HL-60/S4 treated with retinoic acid at 250 ng/mL for 4 days and 3 days (cell line): ENCODE measurements around the gene GPN3.
"Not testable (repeated sequence)": the region's sequence is repeated elsewhere in the genome, so short reads cannot be mapped to it uniquely, and the experiment has no call there.

Experiments used
- in situ Hi-C: fragments of 300-500 bp; cut with MboI; formaldehyde crosslinking; loops from 2 replicates; pipeline ENCODE4 v1.7.0; 2022; ENCODE audit warnings: low sequenced_read_pairs

The GPN3 gene

DNA sequence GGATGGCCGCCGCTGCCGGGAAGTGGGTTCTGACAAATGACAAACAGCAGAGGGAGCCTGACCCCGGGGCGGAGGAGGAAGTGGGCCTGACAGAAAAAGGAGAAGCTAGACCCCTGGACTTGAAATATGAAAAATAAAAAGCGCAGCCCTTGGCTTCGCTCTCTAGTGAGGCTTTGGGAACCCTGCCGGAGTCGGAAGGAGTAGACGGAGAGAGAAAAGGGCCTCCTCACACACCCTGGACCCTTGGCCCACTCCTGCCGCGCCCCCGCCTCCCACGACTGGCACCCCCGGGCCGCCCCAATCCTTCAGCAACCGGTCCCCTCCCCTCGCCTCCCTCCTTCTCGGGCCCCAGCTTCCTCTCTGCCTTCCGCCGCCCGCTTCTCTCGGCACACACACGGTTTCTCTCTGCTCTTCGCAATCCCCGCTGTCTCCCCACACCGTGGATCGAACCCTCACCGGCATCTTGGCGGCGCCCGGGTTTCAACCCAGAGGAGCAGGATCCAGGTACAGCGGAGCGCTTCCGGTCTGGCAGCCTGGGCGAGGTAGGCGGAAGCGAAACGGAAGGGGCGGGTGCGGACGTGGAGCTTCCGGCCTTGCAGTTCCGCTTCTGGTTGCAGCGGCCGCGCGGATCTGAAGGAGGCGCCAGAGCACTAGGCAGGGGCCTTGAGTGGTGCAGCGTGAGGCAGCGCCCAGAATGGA, 18.1 kb downstream of the GPN3 start, which contains the start of gene ARPC3:
Gene ARPC3, minus strand, starts transcription at position 539 of the 699 bp plus-strand sequence. Its CDS starts 77 bp downstream, at position 462.
- in situ Hi-C loops = loop anchor here (10.0 kb wide), 2 partner anchors 55 to 245 kb away; partner anchors contain the start of genes RAD9B and VPS29

DNA sequence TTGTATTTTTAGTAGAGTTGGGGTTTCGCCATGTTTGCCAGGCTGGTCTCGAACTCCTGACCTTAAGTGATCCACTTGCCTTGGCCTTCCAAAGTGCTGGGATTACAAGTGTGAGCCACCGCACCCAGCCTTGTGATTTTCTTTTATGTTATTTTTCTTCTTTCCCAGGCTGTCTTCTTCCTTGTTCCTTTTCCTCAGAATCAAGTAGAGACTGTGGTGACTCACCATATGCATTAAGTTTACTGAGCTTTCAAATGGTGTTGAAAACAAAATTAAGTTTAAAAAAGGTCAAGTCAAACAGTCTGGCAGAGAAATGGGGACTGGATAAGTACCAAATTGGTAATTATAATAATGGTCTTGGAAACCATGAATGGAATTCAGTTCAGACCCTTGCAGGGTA, 23.6 kb downstream of the GPN3 start:
- in situ Hi-C loops = no loop called here

DNA sequence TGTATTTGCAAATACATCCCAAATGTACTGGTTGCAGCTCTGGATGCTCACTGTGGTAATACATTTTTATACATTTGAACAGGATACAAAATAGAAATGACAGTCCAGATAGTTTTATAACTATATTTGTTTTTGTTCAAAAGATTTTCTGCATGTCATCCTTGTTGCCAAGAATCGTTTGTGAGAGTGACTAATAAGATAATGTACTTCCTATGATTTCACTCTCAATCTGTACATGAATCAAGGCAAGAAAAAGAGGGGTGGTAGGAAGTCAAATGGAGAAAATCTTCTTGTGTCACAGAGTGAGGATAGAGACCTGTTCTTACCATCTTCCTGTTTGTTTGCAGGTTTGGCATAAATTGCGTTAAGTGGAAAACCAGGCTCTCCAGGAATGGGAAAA, 31.8 kb downstream of the GPN3 start:
- in situ Hi-C loops = no loop called here

DNA sequence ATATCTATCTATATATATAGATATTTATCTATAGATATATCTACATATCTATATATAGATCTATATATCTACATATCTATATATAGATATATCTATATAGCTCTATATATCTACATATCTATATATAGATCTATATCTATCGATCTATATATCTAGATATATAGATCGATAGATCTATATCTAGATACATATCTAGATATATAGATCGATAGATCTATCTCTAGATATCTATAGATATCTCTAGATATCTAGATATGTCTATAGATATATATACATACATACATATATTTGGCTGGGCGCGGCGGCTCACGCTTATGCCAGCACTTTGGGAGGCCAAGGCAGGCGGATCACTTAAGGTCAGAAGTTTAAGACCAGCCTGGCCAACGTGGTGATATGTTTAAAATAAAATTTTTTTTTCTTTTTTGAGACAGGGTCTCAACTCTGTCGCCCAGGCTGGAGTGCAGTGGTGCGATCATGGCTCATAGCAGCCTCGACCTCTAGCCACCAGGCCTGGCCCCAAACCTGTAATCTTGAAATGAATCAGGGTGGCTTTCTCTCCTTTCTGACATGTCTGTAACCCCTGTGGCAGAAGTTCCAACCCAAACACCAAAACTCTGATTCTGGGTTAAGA, 36.0 kb downstream of the GPN3 start:
- in situ Hi-C loops = no loop called here

DNA sequence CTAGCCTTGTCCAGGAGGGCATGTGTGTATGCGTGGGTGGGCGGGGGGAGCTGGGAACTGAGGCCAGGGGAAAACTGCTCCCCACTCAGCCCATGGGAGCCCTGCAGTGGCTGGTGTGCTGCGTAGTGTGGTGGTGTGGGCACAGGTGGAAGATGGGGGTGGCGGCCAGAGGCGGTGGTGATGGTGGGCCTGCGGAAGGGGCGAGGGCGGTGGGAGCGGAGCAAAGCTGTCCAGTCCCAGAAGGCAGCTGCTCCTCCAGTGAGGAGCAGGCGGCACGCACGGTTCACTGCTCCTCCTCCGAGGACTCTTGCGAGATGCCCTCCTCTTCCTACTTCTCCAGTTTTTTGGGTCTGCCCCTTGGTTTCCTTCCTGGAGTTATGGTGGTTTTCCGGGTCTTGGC, 38.4 kb downstream of the GPN3 start:
- in situ Hi-C loops = not testable (repeated sequence)

DNA sequence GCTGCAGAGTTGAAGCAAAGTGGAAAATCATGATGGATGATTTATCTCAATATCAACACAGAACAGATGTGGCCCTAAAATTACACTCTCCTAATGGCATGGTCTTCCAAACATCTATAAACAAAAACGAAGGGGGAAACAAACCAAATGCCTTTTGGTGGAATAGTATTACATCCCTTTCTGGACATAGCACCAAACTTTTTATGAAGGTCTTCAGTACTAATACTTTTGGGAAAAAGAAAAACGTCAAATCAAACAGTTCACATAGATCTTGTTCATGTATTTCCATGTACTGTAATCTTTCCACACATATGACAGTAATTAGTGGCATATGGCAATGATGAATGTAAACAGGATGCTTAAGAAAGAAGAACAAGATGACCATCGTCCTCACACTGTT, 41.7 kb downstream of the GPN3 start:
- in situ Hi-C loops = no loop called here

DNA sequence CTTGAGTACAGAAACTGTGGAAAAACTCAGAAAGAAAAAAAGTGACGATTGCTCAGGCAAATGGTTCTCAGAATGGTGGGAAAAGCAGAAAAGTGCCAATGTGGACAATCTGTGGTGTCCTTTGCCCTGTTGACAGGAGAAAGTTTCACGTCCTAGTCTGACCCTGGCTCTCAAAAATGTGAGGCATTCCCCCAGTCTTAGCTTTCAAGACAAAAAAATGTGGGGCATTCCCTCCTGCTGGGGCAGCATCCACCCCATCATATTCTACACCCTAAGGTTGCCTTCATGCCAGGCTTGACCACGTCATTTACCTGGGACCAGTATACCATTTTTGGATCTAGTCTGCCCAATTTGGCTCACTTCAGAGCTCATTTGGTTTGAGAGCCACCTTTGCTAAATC, 43.8 kb downstream of the GPN3 start:
- in situ Hi-C loops = no loop called here

DNA sequence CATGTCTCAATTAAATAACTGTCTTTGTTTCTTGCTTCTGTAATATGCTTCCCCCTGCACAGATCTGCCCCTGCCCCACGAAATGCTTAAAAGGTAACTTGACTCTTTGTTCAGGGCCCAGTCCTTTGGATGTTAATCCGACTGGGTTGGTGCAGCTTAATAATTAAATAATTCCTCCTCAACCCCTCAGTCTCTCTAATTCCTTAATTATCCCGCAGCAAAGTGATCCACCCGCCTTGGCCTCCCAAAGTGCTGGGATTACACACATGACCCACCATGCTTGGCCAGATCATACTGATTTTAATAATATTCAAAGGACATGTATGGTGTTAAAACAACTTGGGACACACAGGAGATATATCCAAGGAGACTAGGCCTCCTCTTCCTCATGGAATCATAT, 46.4 kb downstream of the GPN3 start:
- in situ Hi-C loops = no loop called here

DNA sequence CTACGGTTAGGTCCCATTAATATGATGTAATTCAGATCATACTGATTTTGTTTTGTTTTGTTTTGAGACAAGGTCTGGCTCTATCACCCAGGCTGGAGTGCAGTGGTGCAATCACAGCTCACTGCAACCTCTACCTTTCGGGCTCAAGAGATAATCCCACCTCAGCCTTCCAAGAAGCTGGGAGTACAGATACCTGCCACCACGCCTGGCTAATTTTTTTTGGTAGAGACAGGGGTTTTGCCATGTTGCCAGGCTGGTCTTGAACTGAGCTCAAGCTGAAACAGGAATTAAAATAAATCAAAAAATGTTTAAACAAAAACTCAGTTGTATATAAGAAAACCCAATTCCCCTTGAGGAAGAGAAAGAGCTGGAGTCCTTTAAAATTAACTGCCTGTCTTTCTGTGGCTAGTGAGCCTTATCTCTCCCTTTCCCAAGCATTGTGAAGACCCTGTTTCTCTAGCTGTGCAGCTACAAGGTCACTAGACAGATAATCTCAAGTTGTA, 46.8 kb downstream of the GPN3 start:
- in situ Hi-C loops = no loop called here

DNA sequence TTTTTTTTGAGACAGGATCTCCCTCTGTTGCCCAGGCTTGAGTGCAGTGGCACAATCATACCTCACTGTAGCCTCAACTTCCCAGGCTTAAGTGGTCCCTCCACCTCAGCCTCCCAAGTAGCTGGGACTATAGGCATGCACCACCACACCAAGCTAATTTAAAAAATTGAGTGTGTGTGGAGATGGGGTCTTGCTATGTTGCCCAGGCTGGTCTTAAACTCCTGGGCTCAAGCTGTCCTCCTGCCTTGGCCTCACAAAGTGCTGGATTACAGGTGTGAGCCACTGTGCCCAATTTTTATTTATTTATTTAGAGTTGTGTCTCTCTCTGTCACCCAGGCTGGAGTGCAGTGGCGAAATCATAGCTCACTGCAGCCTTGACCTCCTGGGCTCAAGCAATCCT, 47.4 kb downstream of the GPN3 start:
- in situ Hi-C loops = not testable (repeated sequence)

DNA sequence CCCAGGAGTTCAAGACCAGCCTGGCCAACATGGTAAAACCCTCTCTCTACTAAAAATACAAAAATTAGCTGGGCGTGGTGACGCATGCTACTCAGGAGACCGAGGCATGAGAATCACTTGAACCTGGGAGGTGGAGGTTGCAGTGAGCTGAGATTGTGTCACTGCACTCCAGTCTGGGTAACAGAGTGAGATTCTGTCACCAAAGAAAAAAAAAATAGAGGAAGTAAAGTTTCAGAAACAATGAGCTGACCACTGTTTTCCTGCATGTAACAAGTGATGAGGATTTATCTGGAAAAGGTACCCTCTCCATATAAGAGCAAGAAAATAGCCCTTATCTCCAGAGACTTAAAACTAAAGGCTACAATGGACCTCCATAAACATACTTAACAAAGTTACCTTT, 50.9 kb downstream of the GPN3 start:
- in situ Hi-C loops = not testable (repeated sequence)

DNA sequence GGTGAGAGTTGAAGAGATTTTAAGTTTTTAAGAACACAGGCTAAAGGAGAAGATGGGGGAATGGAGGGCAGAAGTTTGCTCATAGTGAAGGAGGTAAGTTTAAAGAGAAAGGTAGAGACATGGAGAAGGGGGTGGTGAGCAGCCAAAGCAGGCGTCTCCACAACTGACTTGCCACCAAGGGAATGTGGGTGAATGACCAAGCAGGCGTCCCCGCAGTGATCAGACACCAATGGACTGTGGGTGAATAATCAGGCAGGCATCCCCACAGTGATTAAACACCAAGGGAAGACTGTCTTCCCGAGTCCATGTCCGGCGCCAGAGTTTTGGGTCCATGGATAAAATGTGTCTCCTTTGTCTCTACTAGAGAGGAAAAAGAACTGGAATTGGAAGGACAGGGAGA, 58.0 kb downstream of the GPN3 start:
- in situ Hi-C loops = not testable (repeated sequence)

DNA sequence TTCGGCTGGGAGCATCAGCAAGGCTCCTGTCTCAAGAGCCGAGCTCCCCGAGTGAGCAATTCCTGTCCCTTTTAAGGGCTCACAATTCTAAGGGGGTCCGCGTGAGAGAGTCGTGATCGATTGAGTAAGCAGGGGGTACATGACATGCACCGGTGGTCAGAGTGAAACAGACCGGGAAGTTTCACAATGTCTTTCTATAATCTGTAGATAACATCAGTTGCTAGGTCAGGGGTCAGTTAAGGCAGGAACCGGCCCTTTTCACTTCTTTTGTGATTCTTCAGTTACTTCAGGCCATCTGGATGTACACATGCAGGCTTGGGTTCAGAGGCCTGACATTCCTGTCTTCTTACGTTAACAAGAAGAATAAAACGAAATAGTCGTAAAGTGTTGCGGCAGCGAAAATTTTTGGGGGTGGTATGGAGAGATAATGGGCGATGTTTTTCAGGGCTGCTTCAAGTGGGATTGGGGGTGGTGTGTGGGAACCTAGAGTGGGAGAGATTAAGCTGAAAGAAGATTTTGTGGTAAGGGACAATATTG, 62.9 kb downstream of the GPN3 start:
- in situ Hi-C loops = not testable (repeated sequence)

DNA sequence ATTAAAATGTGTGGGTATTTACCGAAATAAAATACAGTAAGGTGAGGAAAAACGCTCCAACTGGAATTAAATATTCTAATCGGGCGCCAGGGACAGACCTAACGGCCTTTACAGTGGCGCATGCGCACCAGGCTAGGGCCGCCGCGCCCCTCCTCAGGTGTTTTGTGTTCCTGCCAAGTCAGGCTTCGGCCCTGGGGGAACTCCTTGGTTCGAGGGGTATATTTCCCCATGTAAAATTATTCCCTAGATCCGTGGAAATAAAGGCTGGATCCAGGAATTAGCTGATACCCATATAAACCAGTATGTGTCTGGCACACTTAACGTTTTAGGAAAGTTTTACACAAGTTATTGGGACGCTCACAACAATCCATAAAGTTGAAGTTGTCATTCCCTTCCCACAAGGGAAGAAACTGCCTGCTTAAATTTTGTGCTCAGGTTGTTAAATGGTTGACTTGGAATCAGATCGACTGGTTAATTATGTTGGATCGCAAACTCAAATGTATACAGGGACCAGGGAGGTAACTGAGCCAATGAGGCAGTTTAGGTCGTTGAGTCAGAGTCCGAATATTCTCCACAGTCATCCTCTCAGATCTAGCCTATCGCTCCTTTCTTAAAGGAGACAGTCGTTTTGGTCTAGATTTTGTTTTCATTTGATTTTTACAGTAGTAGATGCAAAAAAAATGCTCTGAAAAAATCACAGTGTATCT, 63.9 kb downstream of the GPN3 start:
- in situ Hi-C loops = no loop called here

DNA sequence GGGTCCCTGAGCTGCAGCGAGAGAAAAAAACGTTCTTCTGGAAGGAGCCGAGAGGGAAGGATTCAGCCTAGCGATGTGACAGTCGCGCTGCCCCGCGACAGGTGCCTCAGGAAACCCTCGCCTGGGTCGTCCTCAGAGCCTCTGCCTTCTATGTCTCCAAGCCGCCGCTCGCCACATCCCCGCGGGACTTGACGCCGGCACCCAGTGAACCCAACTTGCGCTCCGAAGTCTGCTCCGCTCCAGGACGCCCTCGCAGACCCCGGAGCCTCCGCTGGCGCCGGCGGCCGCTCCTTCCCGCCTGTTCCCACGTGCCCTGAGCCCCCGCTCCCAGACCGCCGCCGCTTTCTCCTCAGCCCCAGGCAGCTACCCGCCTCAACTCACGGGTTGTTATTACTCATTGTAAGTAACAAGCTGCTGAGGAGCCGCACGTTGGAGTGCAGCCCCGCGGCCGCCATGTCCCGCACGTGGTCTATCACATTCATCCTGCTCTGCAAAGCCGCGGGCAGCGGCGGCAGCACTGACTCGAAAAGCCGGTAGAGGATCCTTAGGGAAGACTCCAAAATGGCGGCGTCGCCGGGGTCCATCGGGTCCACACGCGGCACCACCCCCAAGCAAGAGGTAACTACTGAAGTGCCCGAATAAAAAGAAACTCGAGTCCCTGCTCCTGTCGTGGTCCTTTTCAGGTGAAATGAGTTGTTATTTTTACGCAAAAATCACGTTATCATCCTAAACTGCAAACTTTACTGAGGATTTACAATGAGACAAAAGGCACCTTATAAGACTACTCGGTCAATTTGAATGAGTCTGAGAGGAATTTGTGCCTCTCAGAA, 64.7 kb downstream of the GPN3 start, which contains the start of gene ANAPC7:
Gene ANAPC7, minus strand, starts transcription at position 563 of the 830 bp plus-strand sequence. Its CDS starts 81 bp downstream, at position 482.
- in situ Hi-C loops = no loop called here
